ENCODE results near the gene MRPL24. TPM values are rescaled to one million over a fixed set of nuclear protein-coding genes. Genes with fewer than 3 reads are reported as not detected.
A peak's percentile ranks its signal among the peaks of the same experiment; 100 is the strongest.

The MRPL24 gene
- total RNA-seq, 1 donor: 3.9 TPM

DNA sequence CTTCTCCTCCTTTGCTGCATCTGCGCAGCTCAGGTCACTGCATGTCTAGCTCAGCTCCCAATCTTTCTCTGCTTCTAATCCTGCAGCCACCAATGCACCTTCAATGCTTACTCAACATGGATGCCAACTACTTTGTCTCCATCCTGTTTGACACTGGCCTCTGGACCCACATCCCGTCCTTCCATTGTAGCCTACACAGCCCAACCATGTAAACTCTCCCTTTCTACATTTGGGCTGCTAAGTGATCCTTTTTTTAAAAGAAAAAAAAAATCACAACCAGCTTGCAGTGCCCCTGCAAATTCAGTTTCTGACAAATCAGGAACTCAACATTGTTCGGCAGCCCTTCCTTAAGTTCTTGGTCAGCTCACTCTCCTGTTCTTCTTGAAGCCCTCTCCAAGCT is 26.1 kb downstream of the MRPL24 start:
- H3K9me3 ChIP-seq (ENCODE audit: low read depth, low read length): no peaks in the 10 kb centered on the region
- no peaks in the 10 kb centered on the region for H3K4me1 ChIP-seq (ENCODE audit: insufficient read depth, low read length)
- no peaks in the 10 kb centered on the region for H3K27me3 ChIP-seq (ENCODE audit: insufficient read depth, low read length)

DNA sequence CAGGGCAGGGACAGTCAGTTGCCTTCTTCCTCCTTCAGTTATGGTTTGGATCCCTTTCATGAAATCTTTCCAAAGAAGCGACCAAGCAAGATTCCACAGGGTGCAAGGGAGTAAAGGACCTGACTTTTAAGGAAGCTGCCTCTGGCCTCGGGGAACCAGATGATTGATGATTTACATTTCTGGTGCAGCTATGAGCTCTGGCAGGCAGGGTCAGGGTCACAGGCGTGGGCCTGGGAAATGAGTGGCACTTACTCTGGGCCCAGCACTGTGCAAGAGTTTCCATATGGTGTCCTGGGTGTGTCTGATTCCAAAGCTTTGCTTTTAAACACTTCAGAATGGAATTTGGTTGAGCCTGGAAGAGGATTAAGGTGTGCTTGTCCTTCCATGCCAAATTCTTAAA is 28.3 kb downstream of the MRPL24 start:
- H3K4me1 ChIP-seq (ENCODE audit: insufficient read depth, low read length): no peaks in the 10 kb centered on the region
- no peaks in the 10 kb centered on the region for H3K27me3 ChIP-seq (ENCODE audit: insufficient read depth, low read length)
- no peaks in the 10 kb centered on the region for H3K9me3 ChIP-seq (ENCODE audit: low read depth, low read length)
- no peak overlapping the region for H3K4me3 ChIP-seq (ENCODE audit: low read length)

More for the DNA sequence above, 26.1 kb downstream of the MRPL24 start:
- H3K4me3 ChIP-seq (ENCODE audit: low read length): no peak overlapping the region

DNA sequence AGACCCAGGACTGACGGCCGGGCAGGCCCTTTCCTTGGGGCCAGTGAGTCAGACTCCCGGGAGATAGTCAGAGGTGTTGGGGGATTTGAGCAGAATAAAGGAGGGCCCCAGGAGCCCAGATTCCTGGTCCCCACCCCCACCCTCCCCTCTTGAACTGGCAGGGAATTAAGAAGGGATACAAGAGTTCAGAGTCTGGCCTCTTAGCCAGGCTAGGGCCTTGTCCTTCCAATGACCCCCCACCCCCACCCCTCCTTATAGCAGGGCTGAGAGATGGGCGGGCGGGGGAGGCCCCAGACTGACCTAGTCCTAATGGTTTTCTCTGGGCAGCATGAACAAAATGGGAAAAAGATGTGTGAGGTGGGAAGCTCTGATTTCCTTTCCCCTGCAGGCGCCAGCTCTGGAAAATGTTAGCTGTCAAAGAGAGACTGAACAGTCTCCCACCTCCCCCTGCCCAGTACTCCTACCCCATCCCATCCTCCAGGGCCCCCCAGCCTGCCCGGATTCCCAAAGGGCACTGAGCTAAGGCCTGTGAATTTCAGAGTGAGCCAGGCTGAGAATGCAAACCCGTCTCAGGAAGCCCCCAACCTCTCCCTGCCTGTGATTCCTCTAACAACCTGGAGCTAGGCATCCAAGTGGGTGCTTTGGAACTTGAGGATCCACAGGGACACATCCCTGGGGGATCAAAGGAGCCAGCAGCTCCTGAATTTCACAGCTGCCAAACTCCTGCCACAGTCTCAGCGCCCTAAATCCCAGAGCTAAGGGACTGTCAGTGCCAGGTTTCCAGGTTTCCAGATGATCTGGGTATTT is 29.7 kb downstream of the MRPL24 start:
- H3K27me3 ChIP-seq (ENCODE audit: insufficient read depth, low read length): peaks cover 6% of the 10 kb centered on the region
- no peaks in the 10 kb centered on the region for H3K9me3 ChIP-seq (ENCODE audit: low read depth, low read length)
- H3K4me1 ChIP-seq (ENCODE audit: insufficient read depth, low read length): peaks cover 9% of the 10 kb centered on the region
- no peak overlapping the region for H3K4me3 ChIP-seq (ENCODE audit: low read length)

DNA sequence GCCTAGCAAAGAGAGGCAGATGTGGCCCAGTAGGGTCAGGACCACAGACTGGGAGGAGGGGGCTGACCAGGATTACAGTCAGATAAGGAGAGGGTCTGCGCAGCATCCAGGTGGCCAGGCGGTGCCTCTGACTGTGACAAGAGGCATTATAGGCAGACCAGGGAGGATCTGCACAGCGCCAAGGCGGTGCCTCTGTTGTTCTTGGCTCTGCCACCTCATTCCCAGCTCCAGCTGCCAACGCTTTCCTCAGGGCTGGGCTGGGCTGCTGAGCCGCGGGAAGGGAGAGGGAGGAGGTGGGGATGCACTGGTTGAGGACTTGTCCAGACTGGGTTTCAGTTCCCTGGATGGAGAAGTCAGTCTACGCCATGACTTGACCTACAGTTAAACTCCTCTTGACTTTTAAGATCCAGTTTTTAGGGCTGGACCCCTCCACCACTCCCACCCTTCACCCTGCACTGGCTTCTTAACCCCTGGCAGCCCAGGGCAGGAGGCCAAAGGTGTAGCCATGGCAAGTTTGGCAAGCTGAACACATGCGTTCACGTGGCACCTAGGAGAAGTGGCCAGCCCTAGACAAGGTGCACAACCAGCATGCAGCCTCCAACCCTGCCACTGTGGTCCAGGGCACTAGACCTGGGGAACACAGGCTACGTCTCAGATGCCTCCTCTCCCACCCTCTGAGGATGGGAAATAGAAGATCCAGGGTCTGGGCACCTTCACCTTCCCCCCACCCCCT is 31.0 kb downstream of the MRPL24 start:
- H3K9me3 ChIP-seq (ENCODE audit: low read depth, low read length): no peaks in the 10 kb centered on the region
- H3K27me3 ChIP-seq (ENCODE audit: insufficient read depth, low read length): peaks cover 16% of the 10 kb centered on the region
- H3K4me1 ChIP-seq (ENCODE audit: insufficient read depth, low read length): peaks cover 22% of the 10 kb centered on the region
- H3K4me3 ChIP-seq (ENCODE audit: low read length): no peak overlapping the region

DNA sequence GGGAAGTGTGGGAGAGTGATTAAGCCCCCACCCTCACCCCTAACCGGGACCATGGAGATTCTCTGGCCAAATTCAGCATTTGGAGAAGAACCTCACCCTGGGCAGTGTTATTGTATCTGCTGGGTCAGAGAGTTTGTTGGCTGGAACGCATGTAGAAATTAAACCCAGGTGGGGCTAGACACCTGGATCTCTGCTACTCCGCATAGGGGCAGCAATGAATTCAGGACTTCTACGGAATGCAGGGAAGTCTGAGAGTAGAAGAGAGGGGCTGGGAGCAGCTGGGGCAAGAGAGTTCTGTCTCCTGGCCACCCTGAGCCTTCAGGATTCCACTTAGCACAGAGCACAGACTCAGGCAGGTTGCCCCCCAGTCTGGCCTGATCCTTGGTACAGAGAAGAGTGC is 31.9 kb downstream of the MRPL24 start:
- H3K4me3 ChIP-seq (ENCODE audit: low read length): no peak overlapping the region
- peaks cover 28% of the 10 kb centered on the region for H3K4me1 ChIP-seq (ENCODE audit: insufficient read depth, low read length)

DNA sequence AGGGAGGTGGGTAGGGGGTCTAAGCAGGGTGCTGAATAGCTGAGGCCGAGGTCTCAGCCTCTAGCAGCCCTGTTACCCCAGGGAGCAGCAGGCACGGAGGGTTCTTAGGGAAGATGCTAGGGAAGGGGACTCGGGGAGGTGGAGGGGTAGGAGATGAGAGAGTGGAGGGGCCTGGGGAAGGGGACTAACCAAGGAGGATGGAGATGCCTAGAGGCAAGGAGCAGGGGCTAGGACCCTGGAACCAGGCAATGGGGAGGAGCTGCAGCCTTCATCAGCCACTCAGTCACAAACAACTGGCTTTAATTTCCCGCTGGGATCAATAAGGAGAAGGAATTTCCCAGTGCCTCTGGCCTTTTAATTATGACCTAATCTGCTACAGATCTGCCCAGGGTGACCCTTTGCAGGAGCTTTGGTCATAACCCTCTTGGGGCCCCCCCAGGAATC is 32.6 kb downstream of the MRPL24 start:
- Histone ChIP-seq H3K27me3 (ENCODE audit: insufficient read depth, low read length) (peaks cover 33% of the 10 kb centered on the region), H3K4me3 (ENCODE audit: low read length) (no peak overlapping the region), H3K4me1 (ENCODE audit: insufficient read depth, low read length) (peaks cover 28% of the 10 kb centered on the region), H3K9me3 (ENCODE audit: low read depth, low read length) (no peaks in the 10 kb centered on the region)

More for the DNA sequence above, 31.9 kb downstream of the MRPL24 start:
- Histone ChIP-seq H3K27me3 (ENCODE audit: insufficient read depth, low read length) (peaks cover 25% of the 10 kb centered on the region), H3K9me3 (ENCODE audit: low read depth, low read length) (no peaks in the 10 kb centered on the region)

DNA sequence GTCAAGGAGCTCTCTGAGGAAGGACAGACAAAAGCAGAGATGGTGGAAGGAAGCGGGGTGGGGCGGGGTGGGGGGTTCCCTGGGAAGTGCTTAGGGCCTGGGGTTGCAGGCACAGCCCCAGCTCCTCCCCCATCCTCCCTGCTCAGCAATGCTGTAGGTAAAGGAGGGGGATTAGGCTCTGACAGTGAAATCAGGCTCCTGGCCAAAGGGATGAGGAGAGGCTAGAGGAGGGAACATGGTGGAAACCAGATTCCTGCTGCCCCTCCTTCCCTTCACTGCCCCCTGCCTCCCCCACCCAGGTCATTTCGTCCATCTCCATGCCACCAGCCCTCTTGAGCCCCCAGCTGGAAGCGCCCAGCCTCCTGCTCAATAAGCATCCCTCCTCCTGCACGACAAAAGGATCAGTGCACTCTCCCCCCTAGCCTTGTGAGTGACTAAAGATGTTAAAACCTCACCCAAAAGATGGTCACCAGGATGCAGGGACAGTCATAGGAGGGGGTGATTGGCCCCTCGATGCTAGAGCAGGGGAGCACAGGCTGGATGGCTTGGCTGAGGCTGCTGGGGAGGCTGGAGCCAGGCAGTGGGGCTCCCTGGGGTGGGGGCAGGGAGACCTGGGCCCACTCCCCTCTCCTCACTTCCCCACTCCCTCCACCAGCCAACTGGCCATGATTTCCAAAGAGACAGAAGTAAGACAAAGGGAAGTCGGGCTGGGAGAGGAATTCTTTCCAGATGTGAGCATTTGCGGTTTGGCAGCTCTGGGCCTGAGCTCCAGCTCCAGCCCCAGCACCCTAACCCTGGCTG is 33.3 kb downstream of the MRPL24 start:
- Histone ChIP-seq H3K9me3 (ENCODE audit: low read depth, low read length) (no peaks in the 10 kb centered on the region), H3K4me3 (ENCODE audit: low read length) (no peak overlapping the region), H3K27me3 (ENCODE audit: insufficient read depth, low read length) (peaks cover 39% of the 10 kb centered on the region), H3K4me1 (ENCODE audit: insufficient read depth, low read length) (peaks cover 28% of the 10 kb centered on the region)

DNA sequence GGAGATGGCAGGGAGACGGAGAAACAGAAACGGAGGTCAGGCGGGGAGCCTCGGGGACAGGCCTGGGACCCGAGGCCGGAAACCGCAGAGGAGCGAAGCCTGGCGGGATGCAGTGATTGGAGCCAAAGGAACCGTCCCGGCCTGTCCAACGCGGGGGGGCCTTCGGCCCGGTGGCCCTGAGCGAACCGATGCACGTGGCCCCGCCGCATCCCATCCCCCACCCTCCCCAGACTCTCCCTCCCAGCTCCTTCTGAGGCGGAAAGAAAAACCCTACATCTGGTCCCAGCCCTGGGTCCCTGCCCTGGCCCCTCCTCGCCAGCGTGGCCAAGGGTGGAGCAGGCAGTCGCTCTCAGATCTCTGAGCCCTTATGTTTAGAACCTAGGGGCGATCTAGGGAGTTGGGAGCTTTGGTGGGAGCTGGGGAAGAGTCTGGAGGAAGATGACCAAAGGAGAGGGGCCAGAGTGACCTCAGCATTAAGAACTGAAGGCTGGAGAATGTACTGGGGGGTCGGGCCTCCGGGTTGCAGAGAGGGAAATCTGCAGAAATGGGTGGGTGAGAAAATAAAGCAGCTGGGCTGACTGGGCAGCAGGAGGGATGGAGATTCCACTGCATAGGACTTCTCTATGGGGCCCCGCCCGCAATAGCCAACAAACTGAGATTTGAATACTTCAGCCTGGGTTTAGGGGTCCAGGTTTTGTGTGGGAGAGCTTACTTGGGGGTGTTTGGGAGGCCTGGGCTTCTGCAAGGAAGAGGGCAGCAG is 34.1 kb downstream of the MRPL24 start:
- H3K4me1 ChIP-seq (ENCODE audit: insufficient read depth, low read length): peaks cover 28% of the 10 kb centered on the region
- peaks cover 39% of the 10 kb centered on the region for H3K27me3 ChIP-seq (ENCODE audit: insufficient read depth, low read length)
- H3K9me3 ChIP-seq (ENCODE audit: low read depth, low read length): no peaks in the 10 kb centered on the region
- peak overlapping the region; percentile 33 for H3K4me3 ChIP-seq (ENCODE audit: low read length)

DNA sequence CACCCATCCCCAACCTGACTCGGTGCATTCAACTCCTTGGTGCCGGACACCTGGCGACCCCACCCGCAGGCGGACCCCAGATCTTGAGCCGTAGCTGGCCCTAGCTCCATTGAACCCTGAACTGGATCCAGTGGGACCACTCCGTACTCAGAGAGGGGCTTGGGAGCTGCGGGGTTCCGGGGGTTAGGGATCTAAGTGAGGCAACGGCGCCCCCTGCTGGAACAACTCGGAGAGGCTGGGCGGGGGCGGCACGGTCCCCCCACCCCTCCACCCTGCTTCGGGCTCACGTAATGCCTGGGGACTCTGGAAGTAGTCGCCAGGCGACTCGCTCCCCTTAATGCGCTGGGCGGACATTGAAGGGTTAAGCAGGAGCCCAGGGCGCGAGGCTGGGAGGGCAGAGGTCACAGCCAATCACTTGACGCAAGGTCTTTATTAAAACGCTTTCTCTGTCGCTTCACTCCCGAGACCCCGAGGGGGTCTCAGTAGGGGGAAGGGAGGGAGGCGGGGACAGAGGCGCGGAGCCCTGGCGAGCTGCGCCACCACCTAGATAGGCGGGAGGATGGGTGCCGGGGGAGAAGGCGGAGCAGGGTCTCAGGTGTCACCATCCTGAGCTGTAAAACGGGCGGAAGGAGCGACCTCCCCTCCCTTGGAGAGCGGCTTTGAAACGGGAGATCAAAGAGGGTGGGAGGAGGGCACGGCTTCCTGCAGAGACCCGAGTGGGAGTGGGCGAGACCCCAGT is 34.8 kb downstream of the MRPL24 start:
- Histone ChIP-seq H3K4me1 (ENCODE audit: insufficient read depth, low read length) (peaks cover 28% of the 10 kb centered on the region), H3K4me3 (ENCODE audit: low read length) (peak overlapping the region; percentile 33), H3K9me3 (ENCODE audit: low read depth, low read length) (no peaks in the 10 kb centered on the region), H3K27me3 (ENCODE audit: insufficient read depth, low read length) (peaks cover 42% of the 10 kb centered on the region)

DNA sequence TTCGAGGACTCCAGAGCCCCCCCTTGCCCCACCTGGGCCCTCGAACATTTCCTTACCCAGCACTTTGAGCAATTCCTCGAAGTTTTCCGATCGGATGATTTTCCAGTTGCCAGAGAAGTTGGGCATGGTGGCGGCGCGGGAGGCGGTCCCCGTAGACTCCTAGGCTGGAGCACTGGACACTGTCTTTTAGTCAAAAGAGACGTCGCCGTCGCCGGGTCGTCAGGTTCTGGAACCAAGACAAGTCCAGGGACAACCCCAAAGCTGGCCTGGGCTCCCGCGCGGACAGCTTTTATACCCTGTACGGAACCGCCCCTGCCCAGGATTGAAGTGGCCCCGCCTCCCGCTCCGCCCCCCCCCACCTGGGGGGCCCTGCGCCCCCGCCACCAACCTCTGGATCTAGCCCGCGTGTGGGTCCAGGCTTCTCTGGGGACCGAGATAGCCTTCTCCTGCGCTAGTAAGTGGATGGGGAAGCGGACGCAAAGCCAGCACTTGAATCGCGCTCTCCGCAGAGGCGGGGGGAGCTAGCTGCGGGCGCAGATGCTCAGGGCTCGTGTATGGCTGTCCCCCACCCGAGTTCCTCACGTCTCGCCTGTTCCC is 35.5 kb downstream of the MRPL24 start, which contains the start of gene CRABP2:
CRABP2 (minus strand) TSS at position 263 of the 597 bp plus-strand sequence; CDS start at position 126, 137 bp downstream.
- Histone ChIP-seq H3K27me3 (ENCODE audit: insufficient read depth, low read length) (peaks cover 42% of the 10 kb centered on the region), H3K9me3 (ENCODE audit: low read depth, low read length) (no peaks in the 10 kb centered on the region), H3K4me3 (ENCODE audit: low read length) (peak within 1 kb of the TSS; percentile 33), H3K4me1 (ENCODE audit: insufficient read depth, low read length) (peaks cover 28% of the 10 kb centered on the region)

DNA sequence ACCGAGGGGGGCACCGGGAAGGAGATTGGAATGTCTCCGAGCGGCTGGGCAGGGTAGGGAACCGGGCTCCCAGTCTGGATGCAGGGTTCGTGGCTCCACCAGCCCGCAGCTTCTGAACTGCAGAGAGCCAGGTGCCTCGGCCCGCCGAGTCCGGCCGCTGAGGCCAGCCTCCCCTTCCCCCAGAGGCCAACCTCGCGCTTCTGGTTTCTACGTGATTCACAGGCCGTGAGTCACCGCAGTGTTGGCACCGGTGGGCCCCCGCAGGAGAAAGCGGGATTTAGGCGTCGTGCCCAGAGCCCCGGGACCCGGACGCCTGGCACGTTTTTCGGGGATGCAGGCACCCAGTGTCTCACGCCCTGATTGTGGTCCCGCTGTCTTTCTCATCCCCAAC is 36.0 kb downstream of the MRPL24 start:
- H3K4me3 ChIP-seq (ENCODE audit: low read length): no peak overlapping the region
- H3K27me3 ChIP-seq (ENCODE audit: insufficient read depth, low read length): peaks cover 42% of the 10 kb centered on the region

DNA sequence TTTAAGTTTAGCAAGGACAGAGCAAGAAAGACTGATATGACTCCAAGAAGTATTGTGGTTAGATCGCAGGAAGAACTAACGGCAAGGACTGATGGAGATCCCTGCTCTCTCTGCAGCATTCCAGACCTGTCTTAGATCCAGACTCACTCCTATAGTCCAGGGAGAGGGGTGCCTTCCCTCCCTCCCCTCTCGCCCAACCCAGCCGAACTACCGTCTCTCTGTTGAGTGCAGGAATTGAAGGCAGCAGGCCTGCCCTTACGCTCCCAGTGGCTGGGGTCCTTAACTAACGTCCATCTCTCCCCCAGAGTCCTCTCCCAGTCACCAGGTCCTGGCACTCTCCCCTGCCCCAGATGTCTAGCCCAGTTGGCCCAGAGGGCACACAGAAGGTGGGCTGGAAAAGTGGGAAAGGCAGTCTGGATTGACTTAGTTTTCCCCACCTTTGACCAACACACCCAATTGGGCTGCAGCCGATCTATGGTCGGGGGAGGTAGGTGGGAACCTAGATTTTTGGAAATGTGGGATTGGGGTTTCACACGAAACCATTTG is 36.6 kb downstream of the MRPL24 start:
- Histone ChIP-seq H3K9me3 (ENCODE audit: low read depth, low read length) (no peaks in the 10 kb centered on the region), H3K4me3 (ENCODE audit: low read length) (no peak overlapping the region), H3K27me3 (ENCODE audit: insufficient read depth, low read length) (peaks cover 42% of the 10 kb centered on the region), H3K4me1 (ENCODE audit: insufficient read depth, low read length) (peaks cover 28% of the 10 kb centered on the region)

More for the DNA sequence above, 36.0 kb downstream of the MRPL24 start:
- Histone ChIP-seq H3K9me3 (ENCODE audit: low read depth, low read length) (no peaks in the 10 kb centered on the region), H3K4me1 (ENCODE audit: insufficient read depth, low read length) (peaks cover 28% of the 10 kb centered on the region)

DNA sequence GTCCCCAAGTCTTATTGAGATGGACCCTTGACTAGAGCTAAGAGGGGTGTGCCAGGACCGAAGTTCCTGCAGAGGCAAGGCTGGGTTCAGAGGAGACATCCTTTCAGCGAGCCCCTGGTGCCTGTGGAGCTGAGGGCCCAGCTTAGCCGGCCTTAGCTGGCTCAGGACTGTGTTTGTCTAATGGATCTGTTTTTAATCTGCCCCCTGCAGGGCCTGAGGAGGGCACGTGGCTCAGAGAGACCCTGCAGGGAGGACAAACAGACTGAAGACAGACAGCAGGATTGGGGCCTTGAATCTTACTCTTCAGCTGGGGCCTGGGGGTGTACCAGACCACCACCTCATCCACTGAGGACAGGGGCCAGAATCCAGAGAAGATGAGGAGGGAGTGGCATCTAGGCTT is 37.1 kb downstream of the MRPL24 start:
- Histone ChIP-seq H3K27me3 (ENCODE audit: insufficient read depth, low read length) (peaks cover 42% of the 10 kb centered on the region), H3K9me3 (ENCODE audit: low read depth, low read length) (no peaks in the 10 kb centered on the region), H3K4me3 (ENCODE audit: low read length) (no peak overlapping the region), H3K4me1 (ENCODE audit: insufficient read depth, low read length) (peaks cover 28% of the 10 kb centered on the region)

Data from mononuclear cell (primary cell).